ENCODE data around the gene ITGB4. TPM values are rescaled to one million over a fixed set of nuclear protein-coding genes. Genes with fewer than 3 reads are reported as not detected.

ITGB4 gene
- 3.9 and 5.3 TPM in 2 replicates for total RNA-seq (2021)
- long read RNA-seq, partial matches to known transcripts = 1 of 4 reads
- long read RNA-seq, other reads (novel, unspliced or antisense) = 3 of 4 reads

DNA sequence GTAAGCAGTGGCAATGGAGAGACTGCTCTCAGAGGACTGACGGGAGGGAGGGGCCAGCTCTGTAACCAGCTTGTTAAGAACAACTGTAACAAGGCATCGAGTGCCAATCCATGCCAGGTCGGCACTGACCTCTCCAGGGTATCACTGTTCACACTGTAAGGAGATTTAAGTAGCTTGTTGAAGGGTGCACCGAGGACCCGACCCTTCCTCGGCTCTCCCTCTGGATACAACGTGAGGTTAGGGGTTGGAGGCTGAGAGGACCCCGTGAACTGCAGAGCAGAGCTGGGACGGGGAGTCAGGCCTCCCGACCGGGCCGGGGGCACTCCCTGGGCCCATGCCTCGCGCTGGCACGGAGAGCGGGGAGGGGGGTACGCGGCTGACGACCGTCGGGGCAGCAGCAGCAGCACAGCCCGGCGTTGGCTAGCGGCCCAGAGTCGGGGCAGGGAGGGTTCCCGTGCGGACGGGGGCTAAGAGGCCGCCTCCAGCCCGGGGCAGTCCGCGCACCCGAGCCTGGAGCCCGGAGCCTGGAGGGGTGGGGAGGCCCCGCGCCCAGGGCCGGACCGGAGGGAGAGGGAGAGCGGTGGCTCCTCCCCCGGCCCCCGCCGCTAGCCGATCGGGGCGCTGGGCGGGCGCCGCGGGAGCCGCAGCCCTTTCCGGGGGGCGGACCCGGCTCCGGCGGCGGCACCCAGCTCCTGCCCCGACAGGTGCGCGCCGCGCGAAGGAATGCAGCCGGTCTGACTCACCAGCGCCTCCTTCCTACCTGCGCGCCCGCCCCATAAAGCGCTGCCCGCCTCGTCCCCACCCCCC, at the start of gene ITGB4:
Gene ITGB4, plus strand, starts transcription at position 804 of the 807 bp plus-strand sequence. CDS start 3,245 bp downstream, outside the sequence.
- Histone ChIP-seq H3K9me3 (ENCODE audit: control insufficient read depth, low read depth, low read length) (no peaks in the 10 kb centered on the region), H3K4ac (ENCODE audit: low read depth, low read length) (no peak within 1 kb of the TSS), H2BK5ac (ENCODE audit: insufficient read length, low read length) (no peak within 1 kb of the TSS), H3K9ac (ENCODE audit: extremely low read depth, insufficient read length, low read length) (no peak within 1 kb of the TSS), H3T11ph (ENCODE audit: low read length) (no peak within 1 kb of the TSS), H3K79me2 (ENCODE audit: insufficient read depth, low read length) (no peaks in the 10 kb centered on the region), H3K27ac (ENCODE audit: insufficient read length, low read depth, low read length) (no peak within 1 kb of the TSS), H3K23ac (ENCODE audit: insufficient read length, low read depth, low read length) (no peak within 1 kb of the TSS), H2AFZ (ENCODE audit: low read length) (no peak within 1 kb of the TSS), H3K79me1 (ENCODE audit: insufficient read depth, low read depth, low read length, poor library complexity, severe bottlenecking) (no peaks in the 10 kb centered on the region), H3K14ac (ENCODE audit: insufficient read depth, low read length) (peak within 1 kb of the TSS; percentile 79), H2BK12ac (ENCODE audit: insufficient read length, low read depth, low read length) (no peak within 1 kb of the TSS), H2BK15ac (ENCODE audit: low read depth, low read length) (no peak within 1 kb of the TSS), H4K8ac (replicated peaks; ENCODE audit: insufficient read length, low read depth, low read length) (no peak within 1 kb of the TSS), H3K18ac (ENCODE audit: insufficient read length, low read depth, low read length) (no peak within 1 kb of the TSS), H2BK20ac (ENCODE audit: low read depth, low read length, poor library complexity, severe bottlenecking) (no peak within 1 kb of the TSS), H4K91ac (ENCODE audit: insufficient read length, low read depth, low read length) (no peak within 1 kb of the TSS), H3K4me1 (ENCODE audit: insufficient read depth, low read length) (no peaks in the 10 kb centered on the region; the same call in 1 of the 2 replicates), H4K5ac (ENCODE audit: insufficient read length, low read depth, low read length) (no peak within 1 kb of the TSS), H3K23me2 (ENCODE audit: insufficient read length, low read depth, low read length, poor library complexity, severe bottlenecking) (peaks cover 11% of the 10 kb centered on the region), H2AK5ac (ENCODE audit: insufficient read length, low read length) (no peak within 1 kb of the TSS), H2BK120ac (ENCODE audit: low read depth, low read length, poor library complexity, severe bottlenecking) (no peak within 1 kb of the TSS), H3K27me3 (ENCODE audit: insufficient read depth, low read length) (peaks cover 4% of the 10 kb centered on the region; the same call in 1 of the 2 replicates), H4K20me1 (ENCODE audit: control insufficient read depth, insufficient read depth, insufficient read length) (no peaks in the 10 kb centered on the region), H3K4me2 (ENCODE audit: insufficient read depth, insufficient read length, low read length) (peak within 1 kb of the TSS; percentile 54), H3K56ac (ENCODE audit: insufficient read length, low read depth, low read length) (no peak within 1 kb of the TSS)
- H3K9me3 Mint-ChIP-seq = no peaks in the 10 kb centered on the region
- H3K4me1 Mint-ChIP-seq = peaks cover 4 to 6% of the 10 kb centered on the region in 2 experiments
- H3K27me3 Mint-ChIP-seq (ENCODE audit: low read depth) = peaks cover 37% of the 10 kb centered on the region
- peak; percentile 95 for DNase-seq
- peak within 1 kb of the TSS in 1 of 3 experiments; percentile 81; a peak in 2 of 7 replicates for H3K27ac Mint-ChIP-seq
- TF ChIP-seq, protein P1, sequence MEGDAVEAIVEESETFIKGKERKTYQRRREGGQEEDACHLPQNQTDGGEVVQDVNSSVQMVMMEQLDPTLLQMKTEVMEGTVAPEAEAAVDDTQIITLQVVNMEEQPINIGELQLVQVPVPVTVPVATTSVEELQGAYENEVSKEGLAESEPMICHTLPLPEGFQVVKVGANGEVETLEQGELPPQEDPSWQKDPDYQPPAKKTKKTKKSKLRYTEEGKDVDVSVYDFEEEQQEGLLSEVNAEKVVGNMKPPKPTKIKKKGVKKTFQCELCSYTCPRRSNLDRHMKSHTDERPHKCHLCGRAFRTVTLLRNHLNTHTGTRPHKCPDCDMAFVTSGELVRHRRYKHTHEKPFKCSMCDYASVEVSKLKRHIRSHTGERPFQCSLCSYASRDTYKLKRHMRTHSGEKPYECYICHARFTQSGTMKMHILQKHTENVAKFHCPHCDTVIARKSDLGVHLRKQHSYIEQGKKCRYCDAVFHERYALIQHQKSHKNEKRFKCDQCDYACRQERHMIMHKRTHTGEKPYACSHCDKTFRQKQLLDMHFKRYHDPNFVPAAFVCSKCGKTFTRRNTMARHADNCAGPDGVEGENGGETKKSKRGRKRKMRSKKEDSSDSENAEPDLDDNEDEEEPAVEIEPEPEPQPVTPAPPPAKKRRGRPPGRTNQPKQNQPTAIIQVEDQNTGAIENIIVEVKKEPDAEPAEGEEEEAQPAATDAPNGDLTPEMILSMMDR (conservative IDR thresholded peaks at IDR 0.05) = peak; percentile 51
- H3K4me3 Mint-ChIP-seq = peak within 1 kb of the TSS; percentile 62 to 87
- H3K36me3 Mint-ChIP-seq (ENCODE audit: insufficient read depth in 1 of 3, low read depth in 3 of 3) = no peaks in the 10 kb centered on the region; a peak in 1 of 7 replicates
- WGBS (ENCODE audit: extremely low coverage, insufficient read length, low lambda C conversion rate) = no CpG with 5 or more reads among the region's 70 CpGs
